ENCODE measurements around the gene CENPQ. TPM values are rescaled to one million over a fixed set of nuclear protein-coding genes. Genes with fewer than 3 reads are reported as not detected.

CENPQ gene
- total and polyA plus RNA-seq, 2 of the 13 experiments (the other 11 are each of a cell fraction or from before 2014, with no cell fraction given) = 9.1 to 20.1 TPM

- TF ChIP-seq SALL1 (CRISPR knock-in tag; IDR thresholded peaks at IDR 0.05) (no peak), RAD51 (IDR thresholded peaks at IDR 0.05; ENCODE audit: borderline replicate concordance) (no peak), ZNF383 (CRISPR knock-in tag; IDR thresholded peaks at IDR 0.05; ENCODE audit: borderline replicate concordance) (0 out of 2 replicates have a peak, but pooled peaks have one; percentile 37), RXRB (CRISPR knock-in tag; IDR thresholded peaks at IDR 0.05; ENCODE audit: borderline replicate concordance) (peak; percentile 35; the same call in 1 of the 2 replicates), ZNF263 (CRISPR knock-in tag; IDR thresholded peaks at IDR 0.05) (no peak), ZMYM3 (CRISPR knock-in tag; IDR thresholded peaks at IDR 0.05) (no peak), ATF6 (CRISPR knock-in tag; conservative IDR thresholded peaks at IDR 0.05) (no peak), SPEN (CRISPR knock-in tag; IDR thresholded peaks at IDR 0.05; ENCODE audit: low read depth) (no peak), ZNF143 (CRISPR knock-in tag; IDR thresholded peaks at IDR 0.05) (no peak), SIN3A (IDR thresholded peaks at IDR 0.05; ENCODE audit: borderline replicate concordance, low read depth, low read length) (no peak), MAFG (CRISPR knock-in tag; IDR thresholded peaks at IDR 0.05) (no peak), GATAD2A (CRISPR knock-in tag; IDR thresholded peaks at IDR 0.05) (peak; percentile 30; the same call in 1 of the 2 replicates), ZNF138 (CRISPR knock-in tag; IDR thresholded peaks at IDR 0.05; ENCODE audit: low read depth) (no peak), ZNF850 (CRISPR knock-in tag; conservative IDR thresholded peaks at IDR 0.05) (no peak), SMAD1 (CRISPR knock-in tag; IDR thresholded peaks at IDR 0.05; ENCODE audit: borderline replicate concordance, low read depth) (no peak), KLF13 (CRISPR knock-in tag; IDR thresholded peaks at IDR 0.05) (no peak), ZNF556 (CRISPR knock-in tag; IDR thresholded peaks at IDR 0.05; ENCODE audit: borderline replicate concordance) (no peak), SMC3 (IDR thresholded peaks at IDR 0.05; ENCODE audit: low read length) (peak; percentile 95), KAT8 (CRISPR knock-in tag; IDR thresholded peaks at IDR 0.05) (no peak), BCLAF1 (IDR thresholded peaks at IDR 0.05) (no peak), GMEB1 (CRISPR knock-in tag; IDR thresholded peaks at IDR 0.05; ENCODE audit: borderline replicate concordance) (peak; percentile 22; the same call in 1 of the 2 replicates)
- TF ChIP-seq, protein P1, sequence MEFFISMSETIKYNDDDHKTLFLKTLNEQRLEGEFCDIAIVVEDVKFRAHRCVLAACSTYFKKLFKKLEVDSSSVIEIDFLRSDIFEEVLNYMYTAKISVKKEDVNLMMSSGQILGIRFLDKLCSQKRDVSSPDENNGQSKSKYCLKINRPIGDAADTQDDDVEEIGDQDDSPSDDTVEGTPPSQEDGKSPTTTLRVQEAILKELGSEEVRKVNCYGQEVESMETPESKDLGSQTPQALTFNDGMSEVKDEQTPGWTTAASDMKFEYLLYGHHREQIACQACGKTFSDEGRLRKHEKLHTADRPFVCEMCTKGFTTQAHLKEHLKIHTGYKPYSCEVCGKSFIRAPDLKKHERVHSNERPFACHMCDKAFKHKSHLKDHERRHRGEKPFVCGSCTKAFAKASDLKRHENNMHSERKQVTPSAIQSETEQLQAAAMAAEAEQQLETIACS (CRISPR knock-in tag; IDR thresholded peaks at IDR 0.05) = no peak
- TF ChIP-seq, protein P2, sequence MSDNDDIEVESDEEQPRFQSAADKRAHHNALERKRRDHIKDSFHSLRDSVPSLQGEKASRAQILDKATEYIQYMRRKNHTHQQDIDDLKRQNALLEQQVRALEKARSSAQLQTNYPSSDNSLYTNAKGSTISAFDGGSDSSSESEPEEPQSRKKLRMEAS (IDR thresholded peaks at IDR 0.05) = no peak
These were observed 68.8 kb downstream of the CENPQ start (continued) for GRCh38 chr6:49531774-49532569.
